ENCODE data around the gene GPANK1. TPM values are rescaled to one million over a fixed set of nuclear protein-coding genes. Genes with fewer than 3 reads are reported as not detected.

Gene GPANK1
- total and polyA plus RNA-seq, 10 of the 15 experiments (the other 5 are each of a cell fraction or from before 2014, with no cell fraction given), result 11.7 to 36.3 (median 17.5) TPM

DNA sequence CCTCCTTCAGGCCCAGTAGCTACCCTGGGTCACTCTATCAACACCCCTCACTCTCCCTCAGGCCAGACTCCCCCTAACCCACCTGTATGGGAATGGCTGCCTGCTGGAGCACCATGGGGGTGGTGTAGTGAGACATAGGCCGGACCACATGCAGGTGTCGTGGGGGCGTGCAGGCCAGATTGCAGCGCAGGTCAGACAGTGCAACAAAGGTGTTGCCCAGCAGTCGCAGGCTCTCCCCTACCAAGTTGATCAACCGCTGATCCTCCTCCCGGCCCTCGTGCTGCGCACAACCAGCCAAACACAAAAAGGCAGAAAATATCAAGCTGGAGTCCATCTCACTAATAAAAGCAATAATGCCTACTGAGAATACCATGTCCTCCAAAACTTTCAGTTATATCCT is 19.5 kb downstream of the GPANK1 start:
- H4K20me1 ChIP-seq (ENCODE audit: control insufficient read depth, insufficient read depth), result no peaks in the 10 kb centered on the region; the same call in 1 of the 2 replicates
- H3K4me3 ChIP-seq, result no peak overlapping the region
- H3K27me3 ChIP-seq (replicated peaks in 1 of 2; ENCODE audit: control insufficient read depth in 2 of 2, insufficient read depth in 2 of 2, low read length in 1 of 2), result no peaks in the 10 kb centered on the region
- BruUV-seq (replicated peaks), result no TSS peak
- DNase-seq (ENCODE audit: low read depth, low spot score) (no peak), FAIRE-seq (no peak), ATAC-seq (no peak)
- ChIA-PET SMC1A (ENCODE audit: uncharacterized antibody, unreplicated experiment) (no interaction called here), RAD21 (ENCODE audit: unreplicated experiment) (no interaction called here), POLR2A (interaction anchor here (0.6 kb wide), 1 partner anchor 497 kb away, joined by 4 read pairs; no protein-coding TSS in a partner anchor), CTCF (no interaction called here)
- intact Hi-C loops (cut with micrococcal nuclease; ENCODE audit: unreplicated experiment) (no loop called here), in situ Hi-C loops (cut with MboI) (no loop called here)
- H3K79me2 ChIP-seq (ENCODE audit: control insufficient read depth, insufficient read depth, low read length), result peaks cover 13% of the 10 kb centered on the region
- WGBS (ENCODE audit: insufficient coverage, insufficient replicate concordance, low lambda C conversion rate, missing lambda C conversion rate), result 99% methylated on average over 9 of the region's 9 CpGs
- peaks cover 40 to 52% of the 10 kb centered on the region in 2 experiments for H3K36me3 ChIP-seq (ENCODE audit: control insufficient read depth in 2 of 2, insufficient read depth in 2 of 2, low read length in 1 of 2)
- no peak overlapping the region for H2AFZ ChIP-seq (ENCODE audit: control insufficient read depth, low read depth, low read length)
- no peaks in the 10 kb centered on the region for H3K9me3 ChIP-seq (replicated peaks; ENCODE audit: control insufficient read depth, insufficient read depth, low read length)
- H3K27ac ChIP-seq (ENCODE audit: control insufficient read depth, insufficient read depth), result no peak overlapping the region
- H3K4me2 ChIP-seq (ENCODE audit: control insufficient read depth, insufficient read depth), result no peak overlapping the region
- H3K4me1 ChIP-seq (ENCODE audit: control insufficient read depth, insufficient read depth, low read length), result no peaks in the 10 kb centered on the region
- TF ChIP-seq, protein P1, sequence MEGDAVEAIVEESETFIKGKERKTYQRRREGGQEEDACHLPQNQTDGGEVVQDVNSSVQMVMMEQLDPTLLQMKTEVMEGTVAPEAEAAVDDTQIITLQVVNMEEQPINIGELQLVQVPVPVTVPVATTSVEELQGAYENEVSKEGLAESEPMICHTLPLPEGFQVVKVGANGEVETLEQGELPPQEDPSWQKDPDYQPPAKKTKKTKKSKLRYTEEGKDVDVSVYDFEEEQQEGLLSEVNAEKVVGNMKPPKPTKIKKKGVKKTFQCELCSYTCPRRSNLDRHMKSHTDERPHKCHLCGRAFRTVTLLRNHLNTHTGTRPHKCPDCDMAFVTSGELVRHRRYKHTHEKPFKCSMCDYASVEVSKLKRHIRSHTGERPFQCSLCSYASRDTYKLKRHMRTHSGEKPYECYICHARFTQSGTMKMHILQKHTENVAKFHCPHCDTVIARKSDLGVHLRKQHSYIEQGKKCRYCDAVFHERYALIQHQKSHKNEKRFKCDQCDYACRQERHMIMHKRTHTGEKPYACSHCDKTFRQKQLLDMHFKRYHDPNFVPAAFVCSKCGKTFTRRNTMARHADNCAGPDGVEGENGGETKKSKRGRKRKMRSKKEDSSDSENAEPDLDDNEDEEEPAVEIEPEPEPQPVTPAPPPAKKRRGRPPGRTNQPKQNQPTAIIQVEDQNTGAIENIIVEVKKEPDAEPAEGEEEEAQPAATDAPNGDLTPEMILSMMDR (IDR thresholded peaks at IDR 0.05 in 2 of 3, conservative IDR thresholded peaks at IDR 0.05 in 1 of 3; ENCODE audit: control insufficient read depth in 2 of 3, extremely low read depth in 1 of 3, insufficient read depth in 1 of 3, low read depth in 3 of 3, low read length in 3 of 3), result no peak
- TF ChIP-seq, protein P2, sequence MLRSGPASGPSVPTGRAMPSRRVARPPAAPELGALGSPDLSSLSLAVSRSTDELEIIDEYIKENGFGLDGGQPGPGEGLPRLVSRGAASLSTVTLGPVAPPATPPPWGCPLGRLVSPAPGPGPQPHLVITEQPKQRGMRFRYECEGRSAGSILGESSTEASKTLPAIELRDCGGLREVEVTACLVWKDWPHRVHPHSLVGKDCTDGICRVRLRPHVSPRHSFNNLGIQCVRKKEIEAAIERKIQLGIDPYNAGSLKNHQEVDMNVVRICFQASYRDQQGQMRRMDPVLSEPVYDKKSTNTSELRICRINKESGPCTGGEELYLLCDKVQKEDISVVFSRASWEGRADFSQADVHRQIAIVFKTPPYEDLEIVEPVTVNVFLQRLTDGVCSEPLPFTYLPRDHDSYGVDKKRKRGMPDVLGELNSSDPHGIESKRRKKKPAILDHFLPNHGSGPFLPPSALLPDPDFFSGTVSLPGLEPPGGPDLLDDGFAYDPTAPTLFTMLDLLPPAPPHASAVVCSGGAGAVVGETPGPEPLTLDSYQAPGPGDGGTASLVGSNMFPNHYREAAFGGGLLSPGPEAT (IDR thresholded peaks at IDR 0.05; ENCODE audit: low read depth), result no peak
- no peak for TF ChIP-seq NR2F1 (conservative IDR thresholded peaks at IDR 0.05)
- no peak for TF ChIP-seq POU2F2 (IDR thresholded peaks at IDR 0.05; ENCODE audit: borderline replicate concordance, low read depth, low read length)
- TF ChIP-seq RELA (IDR thresholded peaks at IDR 0.05; ENCODE audit: borderline replicate concordance, partially characterized antibody), result no peak
- TF ChIP-seq YBX1 (IDR thresholded peaks at IDR 0.05), result no peak
- TF ChIP-seq TCF3 (IDR thresholded peaks at IDR 0.05; ENCODE audit: borderline replicate concordance, insufficient read depth, low read depth, low read length), result no peak
- no peak for TF ChIP-seq IRF4 (IDR thresholded peaks at IDR 0.05; ENCODE audit: low read depth, low read length)
- TF ChIP-seq, protein P3, sequence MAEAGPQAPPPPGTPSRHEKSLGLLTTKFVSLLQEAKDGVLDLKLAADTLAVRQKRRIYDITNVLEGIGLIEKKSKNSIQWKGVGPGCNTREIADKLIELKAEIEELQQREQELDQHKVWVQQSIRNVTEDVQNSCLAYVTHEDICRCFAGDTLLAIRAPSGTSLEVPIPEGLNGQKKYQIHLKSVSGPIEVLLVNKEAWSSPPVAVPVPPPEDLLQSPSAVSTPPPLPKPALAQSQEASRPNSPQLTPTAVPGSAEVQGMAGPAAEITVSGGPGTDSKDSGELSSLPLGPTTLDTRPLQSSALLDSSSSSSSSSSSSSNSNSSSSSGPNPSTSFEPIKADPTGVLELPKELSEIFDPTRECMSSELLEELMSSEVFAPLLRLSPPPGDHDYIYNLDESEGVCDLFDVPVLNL (IDR thresholded peaks at IDR 0.05; ENCODE audit: low read depth, low read length), result no peak
- TF ChIP-seq NRF1 (conservative IDR thresholded peaks at IDR 0.05; ENCODE audit: low read depth, low read length), result no peak
- TF ChIP-seq CBFB (IDR thresholded peaks at IDR 0.05; ENCODE audit: low read depth), result no peak
- TF ChIP-seq FOXK2 (IDR thresholded peaks at IDR 0.05), result no peak
- TF ChIP-seq FOXM1 (IDR thresholded peaks at IDR 0.05; ENCODE audit: low read depth, low read length), result no peak
- TF ChIP-seq ATF7 (IDR thresholded peaks at IDR 0.05; ENCODE audit: low read depth), result no peak
- no peak for TF ChIP-seq BMI1 (IDR thresholded peaks at IDR 0.05; ENCODE audit: borderline replicate concordance)
- H3K9ac ChIP-seq (ENCODE audit: control insufficient read depth, insufficient read depth, low read length), result no peak overlapping the region

All from GM12878 (cell line).